ENCODE results near the gene WRNIP1. TPM values are rescaled to one million over a fixed set of nuclear protein-coding genes. Genes with fewer than 3 reads are reported as not detected.
A peak's percentile ranks its signal among the peaks of the same experiment; 100 is the strongest.

The WRNIP1 gene
- total RNA-seq, 4 donors from 2014 or later, result 51.9 to 66.0 (median 57.3) TPM

GRCh38 chr6:2805031-2805430 is 39.8 kb downstream of the WRNIP1 start:
- in situ Hi-C loops (cut with MboI; ENCODE audit: low sequenced_read_pairs in 4 of 4), result no loop called here
- H3K4me1 ChIP-seq, result peaks cover 12 to 23% of the 10 kb centered on the region in 2 donors
- no peaks in the 10 kb centered on the region for H3K36me3 ChIP-seq

GRCh38 chr6:2806644-2807043 is 41.5 kb downstream of the WRNIP1 start:
- ATAC-seq (no peak), DNase-seq (no peak)
- H3K4me1 ChIP-seq, result peaks cover 12 to 19% of the 10 kb centered on the region in 2 donors
- no peak for TF ChIP-seq POLR2A (IDR thresholded peaks at IDR 0.05)
- TF ChIP-seq CTCF (IDR thresholded peaks at IDR 0.05 in 4 of 5, conservative IDR thresholded peaks at IDR 0.05 in 1 of 5), result no peak
- H3K4me3 ChIP-seq, result no peak overlapping the region
- no peaks in the 10 kb centered on the region for H3K36me3 ChIP-seq
- peak overlapping the region in 1 of 4 donors; percentile 52 for H3K27ac ChIP-seq
- in situ Hi-C loops (cut with MboI; ENCODE audit: low sequenced_read_pairs in 4 of 4), result no loop called here
- intact Hi-C loops (cut with DNase I; ENCODE audit: low total_unique reads), result no loop called here
- no peaks in the 10 kb centered on the region for H3K9me3 ChIP-seq
- no peaks in the 10 kb centered on the region for H3K27me3 ChIP-seq

More at GRCh38 chr6:2805031-2805430, 39.8 kb downstream of the WRNIP1 start:
- ATAC-seq (no peak), DNase-seq (no peak)
- H3K4me3 ChIP-seq, result no peak overlapping the region
- H3K9me3 ChIP-seq, result no peaks in the 10 kb centered on the region
- intact Hi-C loops (cut with DNase I; ENCODE audit: low total_unique reads), result no loop called here
- no peaks in the 10 kb centered on the region for H3K27me3 ChIP-seq
- TF ChIP-seq CTCF (IDR thresholded peaks at IDR 0.05 in 4 of 5, conservative IDR thresholded peaks at IDR 0.05 in 1 of 5) (no peak), POLR2A (IDR thresholded peaks at IDR 0.05) (no peak)
- H3K27ac ChIP-seq, result no peak overlapping the region

DNA sequence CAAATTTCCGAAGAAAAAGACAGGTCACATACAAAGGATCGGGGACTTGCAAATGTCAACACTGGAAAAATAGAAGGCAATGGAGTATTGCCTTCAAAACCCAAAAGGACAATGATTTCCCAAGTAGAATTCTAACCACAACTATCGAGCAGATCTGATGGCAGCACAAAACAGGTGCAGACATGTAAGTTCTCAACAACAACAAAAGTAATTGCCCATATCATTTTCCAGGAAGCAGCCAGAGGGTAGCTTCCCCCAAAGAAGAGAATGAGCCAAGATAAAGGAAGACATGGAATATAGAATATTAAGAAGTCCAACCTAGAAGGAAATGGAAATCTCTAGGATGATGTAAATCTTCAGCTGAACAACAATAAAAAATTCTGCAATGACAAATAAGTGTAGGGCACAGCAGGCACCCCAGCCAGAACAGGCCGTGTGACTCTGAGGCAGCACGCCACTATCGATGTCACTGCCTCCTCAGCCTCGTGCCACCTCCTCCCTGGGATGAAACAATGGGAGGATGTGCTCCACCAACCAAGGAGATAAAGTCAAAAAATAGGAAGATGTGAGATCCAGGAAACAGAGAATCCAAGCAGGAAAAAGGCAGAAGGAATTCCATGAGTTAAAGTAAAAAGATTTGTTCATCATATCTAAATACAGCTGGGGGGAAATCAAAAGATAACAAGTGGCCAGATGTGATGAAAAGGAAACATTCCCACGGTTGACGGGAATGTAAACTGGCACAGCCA is 42.3 kb downstream of the WRNIP1 start:
- no peaks in the 10 kb centered on the region for H3K36me3 ChIP-seq
- no peaks in the 10 kb centered on the region for H3K9me3 ChIP-seq
- peak; percentile 48 to 81 for ATAC-seq
- H3K4me1 ChIP-seq, result peaks cover 12 to 19% of the 10 kb centered on the region in 2 donors
- intact Hi-C loops (cut with DNase I; ENCODE audit: low total_unique reads) (no loop called here), in situ Hi-C loops (cut with MboI; ENCODE audit: low sequenced_read_pairs in 4 of 4) (no loop called here)
- TF ChIP-seq POLR2A (IDR thresholded peaks at IDR 0.05) (no peak), CTCF (IDR thresholded peaks at IDR 0.05 in 4 of 5, conservative IDR thresholded peaks at IDR 0.05 in 1 of 5) (no peak)
- no peak for DNase-seq
- peak overlapping the region in 1 of 4 donors; percentile 52 for H3K27ac ChIP-seq
- no peak overlapping the region for H3K4me3 ChIP-seq
- H3K27me3 ChIP-seq, result no peaks in the 10 kb centered on the region

DNA sequence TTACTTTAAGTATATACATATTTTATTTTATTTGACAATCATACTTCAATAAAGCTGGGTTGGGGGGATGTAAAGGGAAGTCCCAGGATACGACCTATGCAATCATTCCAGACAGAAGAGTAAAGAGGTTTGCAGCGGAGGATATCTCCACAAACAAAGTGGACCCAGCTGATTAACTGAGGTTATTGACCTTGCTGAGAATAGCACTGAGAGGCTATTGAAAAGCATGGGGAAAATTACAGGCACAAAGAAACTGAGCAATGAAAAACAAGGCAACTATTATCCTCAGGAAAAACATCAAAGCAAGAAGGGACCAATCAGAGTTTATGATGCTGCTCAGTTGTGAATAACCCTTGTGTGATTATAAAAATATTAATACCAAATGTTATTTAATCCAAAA is 43.8 kb downstream of the WRNIP1 start:
- in situ Hi-C loops (cut with MboI; ENCODE audit: low sequenced_read_pairs in 4 of 4) (no loop called here), intact Hi-C loops (cut with DNase I; ENCODE audit: low total_unique reads) (no loop called here)
- Histone ChIP-seq H3K4me3 (no peak overlapping the region), H3K27me3 (no peaks in the 10 kb centered on the region), H3K4me1 (peaks cover 12 to 19% of the 10 kb centered on the region in 2 donors), H3K9me3 (no peaks in the 10 kb centered on the region), H3K27ac (no peak overlapping the region), H3K36me3 (no peaks in the 10 kb centered on the region)
- no peak for DNase-seq
- TF ChIP-seq POLR2A (IDR thresholded peaks at IDR 0.05) (no peak), CTCF (IDR thresholded peaks at IDR 0.05 in 4 of 5, conservative IDR thresholded peaks at IDR 0.05 in 1 of 5) (no peak)
- no peak for ATAC-seq

All from gastrocnemius medialis (tissue), 4 donors.